ENCODE data around the gene PTPN23.

DNA sequence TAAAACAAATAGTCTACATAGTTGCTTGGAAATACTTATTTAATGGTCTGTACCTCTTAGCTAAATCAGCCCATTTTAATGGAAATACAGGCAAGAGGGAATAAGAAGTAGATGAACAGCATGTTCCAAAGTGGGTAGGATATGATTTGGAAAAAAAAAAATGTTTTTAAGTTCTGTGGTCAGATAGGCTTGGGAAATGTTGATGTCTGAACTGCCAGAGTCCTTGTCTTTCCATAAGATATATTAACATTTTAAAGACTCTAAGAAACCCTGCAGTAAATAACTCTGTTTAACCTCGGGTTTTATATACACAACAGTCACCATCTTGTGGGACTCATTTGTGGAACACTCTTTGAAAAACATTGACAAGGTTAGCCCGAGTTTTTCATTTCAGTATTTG lies 40.0 kb upstream of the PTPN23 start:
- TF ChIP-seq EP300 (IDR thresholded peaks at IDR 0.05), result no peak
- TF ChIP-seq, protein P1, sequence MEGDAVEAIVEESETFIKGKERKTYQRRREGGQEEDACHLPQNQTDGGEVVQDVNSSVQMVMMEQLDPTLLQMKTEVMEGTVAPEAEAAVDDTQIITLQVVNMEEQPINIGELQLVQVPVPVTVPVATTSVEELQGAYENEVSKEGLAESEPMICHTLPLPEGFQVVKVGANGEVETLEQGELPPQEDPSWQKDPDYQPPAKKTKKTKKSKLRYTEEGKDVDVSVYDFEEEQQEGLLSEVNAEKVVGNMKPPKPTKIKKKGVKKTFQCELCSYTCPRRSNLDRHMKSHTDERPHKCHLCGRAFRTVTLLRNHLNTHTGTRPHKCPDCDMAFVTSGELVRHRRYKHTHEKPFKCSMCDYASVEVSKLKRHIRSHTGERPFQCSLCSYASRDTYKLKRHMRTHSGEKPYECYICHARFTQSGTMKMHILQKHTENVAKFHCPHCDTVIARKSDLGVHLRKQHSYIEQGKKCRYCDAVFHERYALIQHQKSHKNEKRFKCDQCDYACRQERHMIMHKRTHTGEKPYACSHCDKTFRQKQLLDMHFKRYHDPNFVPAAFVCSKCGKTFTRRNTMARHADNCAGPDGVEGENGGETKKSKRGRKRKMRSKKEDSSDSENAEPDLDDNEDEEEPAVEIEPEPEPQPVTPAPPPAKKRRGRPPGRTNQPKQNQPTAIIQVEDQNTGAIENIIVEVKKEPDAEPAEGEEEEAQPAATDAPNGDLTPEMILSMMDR (IDR thresholded peaks at IDR 0.05), result no peak
- TF ChIP-seq POLR2A (IDR thresholded peaks at IDR 0.05), result no peak
